GM18519 (cell line): ENCODE data around the gene SPANXA2.
"Not testable (repeated sequence)": the region's sequence is repeated elsewhere in the genome, so short reads cannot be mapped to it uniquely, and the experiment has no call there.

Experiments used
- ATAC-seq: cut with Tn5 transposase; IDR thresholded peaks from one replicate; pipeline ENCODE4 v1.9.1; 2021; ENCODE audit warnings: mild to moderate bottlenecking, moderate library complexity; ENCODE audit not compliant: unreplicated experiment, low FRiP score

The SPANXA2 gene, protein sequence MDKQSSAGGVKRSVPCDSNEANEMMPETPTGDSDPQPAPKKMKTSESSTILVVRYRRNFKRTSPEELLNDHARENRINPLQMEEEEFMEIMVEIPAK

DNA sequence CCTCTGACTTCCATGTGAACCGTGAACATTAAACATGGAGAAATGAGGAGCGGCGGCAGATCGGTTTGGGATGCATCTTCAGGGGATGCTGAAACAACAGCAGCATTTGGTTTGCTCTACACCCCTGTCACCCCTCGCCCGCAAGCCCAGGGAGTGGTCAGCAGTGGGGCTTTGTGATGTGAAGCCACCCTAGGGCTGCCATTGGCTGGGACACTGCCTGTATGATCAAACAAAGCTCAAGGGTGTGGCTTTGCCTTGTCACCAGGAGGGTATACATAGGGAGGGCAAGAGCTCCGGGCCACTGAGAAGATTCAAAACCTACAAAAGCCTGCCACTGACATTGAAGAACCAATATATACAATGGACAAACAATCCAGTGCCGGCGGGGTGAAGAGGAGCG is at the start of gene SPANXA2:
SPANXA2 (plus strand) TSS at position 301 of the 400 bp plus-strand sequence; CDS start at position 361, 60 bp downstream.
- not testable (repeated sequence) for ATAC-seq

DNA sequence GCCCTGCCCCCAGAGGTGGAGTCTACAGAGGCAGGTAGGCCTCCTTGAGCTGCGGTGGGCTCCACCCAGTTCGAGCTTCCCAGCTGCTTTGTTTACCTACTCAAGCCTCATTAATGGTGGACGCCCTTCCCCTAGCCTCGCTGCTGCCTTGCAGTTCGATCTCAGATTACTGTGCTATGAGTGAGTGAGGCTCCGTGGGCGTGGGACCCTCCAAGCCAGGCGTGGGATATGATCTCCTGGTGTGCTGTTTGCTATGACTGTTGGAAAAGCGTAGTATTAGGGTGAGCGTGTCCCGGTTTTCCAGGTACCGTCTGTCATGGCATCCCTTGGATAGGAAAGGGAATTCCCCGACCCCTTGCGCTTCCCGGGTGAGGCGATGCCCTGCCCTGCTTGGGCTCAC is 47.0 kb upstream of the SPANXA2 start:
- not testable (repeated sequence) for ATAC-seq

DNA sequence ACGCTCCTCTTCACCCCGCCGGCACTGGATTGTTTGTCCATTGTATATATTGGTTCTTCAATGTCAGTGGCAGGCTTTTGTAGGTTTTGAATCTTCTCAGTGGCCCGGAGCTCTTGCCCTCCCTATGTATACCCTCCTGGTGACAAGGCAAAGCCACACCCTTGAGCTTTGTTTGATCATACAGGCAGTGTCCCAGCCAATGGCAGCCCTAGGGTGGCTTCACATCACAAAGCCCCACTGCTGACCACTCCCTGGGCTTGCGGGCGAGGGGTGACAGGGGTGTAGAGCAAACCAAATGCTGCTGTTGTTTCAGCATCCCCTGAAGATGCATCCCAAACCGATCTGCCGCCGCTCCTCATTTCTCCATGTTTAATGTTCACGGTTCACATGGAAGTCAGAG is 4.9 kb upstream of the SPANXA2 start, which contains the start of gene SPANXA1:
SPANXA1 (minus strand) TSS at position 101 of the 400 bp plus-strand sequence; CDS start at position 41, 60 bp downstream.
- not testable (repeated sequence) for ATAC-seq

DNA sequence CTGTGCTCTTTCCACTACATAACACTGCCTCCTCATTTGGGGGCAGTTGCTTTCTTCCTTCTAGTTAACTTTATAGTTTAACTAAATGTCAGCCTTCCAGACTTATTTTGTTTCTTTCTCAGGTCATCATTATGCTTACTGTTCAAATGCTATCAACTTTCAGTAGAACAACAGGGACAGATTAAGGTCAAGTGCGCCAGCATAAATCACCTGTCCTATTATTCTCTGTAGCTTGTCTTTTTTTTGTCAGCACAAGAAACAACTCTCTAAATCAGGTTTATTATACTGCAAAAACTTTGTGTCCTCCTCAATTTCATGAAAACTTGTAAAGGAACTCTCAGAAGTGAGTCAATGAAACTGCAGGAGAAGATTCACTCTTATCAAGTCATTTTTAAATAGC is 19.6 kb downstream of the SPANXA2 start:
- no peak for ATAC-seq

DNA sequence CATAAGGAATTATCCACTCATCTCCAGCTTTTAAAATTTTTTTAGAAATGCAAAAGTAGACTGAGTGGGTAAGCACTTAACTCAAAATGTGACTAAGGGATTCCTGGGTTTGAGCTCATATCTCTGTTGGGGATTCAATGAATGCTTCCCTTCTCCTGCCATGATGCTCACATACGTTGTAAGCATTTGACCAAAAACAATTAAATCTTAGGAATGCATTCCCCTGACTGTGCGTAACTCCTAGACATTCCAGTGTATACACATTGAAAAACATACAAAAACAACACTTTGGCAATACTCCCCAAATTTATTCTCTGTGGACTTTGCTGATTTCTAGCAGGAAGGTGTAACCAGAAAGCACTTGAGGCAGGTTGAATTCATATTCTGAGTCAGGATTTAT is 29.8 kb downstream of the SPANXA2 start:
- ATAC-seq, result no peak

DNA sequence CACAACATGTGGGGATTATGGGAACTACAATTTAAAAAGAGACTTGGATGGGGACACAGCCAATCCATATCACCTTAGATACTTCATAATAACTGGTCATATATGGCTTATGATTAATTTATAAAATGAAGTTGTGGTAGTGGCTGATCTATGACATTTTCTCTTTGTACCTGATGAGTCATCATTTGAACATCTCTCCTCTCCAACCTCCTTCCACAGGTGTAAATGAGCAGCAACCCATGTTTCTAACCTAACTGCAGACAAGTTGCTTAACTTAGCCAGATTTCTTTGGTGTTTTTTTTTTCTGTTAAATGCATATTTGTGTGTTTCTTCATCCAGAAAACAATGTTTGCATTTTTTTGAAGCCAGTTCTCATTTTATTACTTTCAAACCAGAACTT is 42.6 kb downstream of the SPANXA2 start:
- ATAC-seq, result no peak

DNA sequence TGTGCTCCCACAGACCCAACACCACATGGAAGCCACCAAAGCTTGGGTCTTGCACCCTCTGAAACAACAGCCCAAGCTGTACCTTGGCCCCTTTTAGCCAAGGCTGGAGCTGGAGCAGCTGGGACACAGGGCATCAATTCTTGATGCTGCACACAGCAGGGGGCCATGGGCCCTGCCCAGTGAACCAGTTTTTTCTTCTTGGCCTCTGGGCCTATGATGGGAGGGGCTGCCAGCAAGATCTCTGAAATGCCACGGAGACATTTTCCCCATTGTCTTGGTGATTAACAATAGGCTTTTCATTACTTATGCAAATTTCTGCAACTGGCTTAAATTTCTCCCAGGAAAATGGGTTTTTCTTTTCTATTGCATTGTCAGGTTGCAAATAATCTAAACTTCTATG is 49.0 kb downstream of the SPANXA2 start:
- ATAC-seq, result no peak
